ENCODE data around the gene LCN1. TPM values are rescaled to one million over a fixed set of nuclear protein-coding genes. Genes with fewer than 3 reads are reported as not detected.

LCN1 gene
- total and polyA plus RNA-seq, 2 of the 8 experiments (the other 6 are each of a cell fraction or from before 2014, with no cell fraction given): not detected

GRCh38 chr9:135479469-135480052 lies 41.7 kb upstream of the LCN1 start, which contains the start of gene PPP1R26:
Gene PPP1R26, plus strand, starts transcription at chr9:135479782. Its CDS starts 4,729 bp downstream, at chr9:135484511.
- TF ChIP-seq SAP30 (IDR thresholded peaks at IDR 0.05; ENCODE audit: insufficient read depth, insufficient replicate concordance, low read length) (no peak), TEAD4 (IDR thresholded peaks at IDR 0.05; ENCODE audit: low read depth, low read length) (no peak), E2F6 (IDR thresholded peaks at IDR 0.05) (no peak), BCL11A (IDR thresholded peaks at IDR 0.05; ENCODE audit: low read depth in 2 of 2, low read length in 2 of 2) (no peak)
- no peak within 1 kb of the TSS for H2BK15ac ChIP-seq (ENCODE audit: low read length)
- POLR2A ChIA-PET (ENCODE audit: partially characterized antibody): interaction anchor here (0.9 to 2.0 kb wide), 5 partner anchors 19 to 26 kb away, joined by 3 to 17 read pairs (median 4); partner anchors contain the start of gene MRPS2
- no peak for DNase-seq (ENCODE audit: low read depth in 1 of 2, low spot score in 2 of 2)
- peak within 1 kb of the TSS; percentile 49 for H4K5ac ChIP-seq (ENCODE audit: insufficient read length, low read depth, low read length)
- no CpG with 5 or more reads among the region's 103 CpGs for WGBS, 2 experiments (ENCODE audit: extremely low coverage in 1 of 2, insufficient coverage in 1 of 2, insufficient read length in 1 of 2, insufficient replicate concordance in 2 of 2, low coverage in 1 of 2, low lambda C conversion rate in 2 of 2, missing lambda C conversion rate in 1 of 2)
- peak within 1 kb of the TSS; percentile 51 for H4K8ac ChIP-seq (ENCODE audit: extremely low read depth, insufficient read depth, low read length)
- peaks cover 7% of the 10 kb centered on the region; the same call in 1 of the 2 replicates for H3K23me2 ChIP-seq (ENCODE audit: low read depth, low read length)
- H3K4ac ChIP-seq (replicated peaks; ENCODE audit: insufficient read length, low read depth, low read length): no peak within 1 kb of the TSS
- H3K56ac ChIP-seq (replicated peaks; ENCODE audit: insufficient read length, low read depth, low read length): peak within 1 kb of the TSS; percentile 25
- peak within 1 kb of the TSS; percentile 32 for H3K18ac ChIP-seq (ENCODE audit: extremely low read depth, low read length)
- no peak within 1 kb of the TSS for H2BK120ac ChIP-seq (replicated peaks; ENCODE audit: low read depth, low read length)
- H2BK5ac ChIP-seq (ENCODE audit: low read depth, low read length): 0 out of 2 replicates have a peak within 1 kb of the TSS, but pooled peaks have one; percentile 24
- no peak within 1 kb of the TSS for H3K14ac ChIP-seq (ENCODE audit: insufficient read length)
- peaks cover 0 to 8% (median 3%) of the 10 kb centered on the region in 4 experiments; a peak in 6 of 7 replicates for H3K4me1 ChIP-seq (replicated peaks in 1 of 4; ENCODE audit: control insufficient read depth in 3 of 4, insufficient read depth in 4 of 4, low read length in 3 of 4)
- no peak within 1 kb of the TSS for H2BK12ac ChIP-seq (ENCODE audit: low read depth, low read length)
- H3K27me3 ChIP-seq (replicated peaks in 1 of 4; ENCODE audit: control insufficient read depth in 3 of 4, extremely low read depth in 1 of 4, insufficient read depth in 3 of 4, low read length in 3 of 4): no peaks in the 10 kb centered on the region
- no peak within 1 kb of the TSS for H3K23ac ChIP-seq (ENCODE audit: insufficient read length)
- H4K20me1 ChIP-seq (replicated peaks in 1 of 2; ENCODE audit: control insufficient read depth in 1 of 2, insufficient read depth in 2 of 2, low read length in 2 of 2): peaks cover 5 to 6% of the 10 kb centered on the region in 2 experiments
- FAIRE-seq: no peak
- H3K36me3 ChIP-seq (ENCODE audit: control insufficient read depth in 2 of 4, insufficient read depth in 4 of 4, low read length in 3 of 4): peaks cover 9 to 13% (median 11%) of the 10 kb centered on the region in 4 experiments
- H2AK5ac ChIP-seq (ENCODE audit: low read depth, low read length): no peak within 1 kb of the TSS
- H3K4me3 ChIP-seq (ENCODE audit: extremely low read depth in 1 of 4, insufficient read depth in 2 of 4, low read depth in 3 of 4, low read length in 4 of 4): peak within 1 kb of the TSS; percentile 65 to 93 (median 80)
- peak within 1 kb of the TSS; percentile 81 for H4K91ac ChIP-seq (replicated peaks; ENCODE audit: insufficient read length, low read length)
- H3K4me2 ChIP-seq (ENCODE audit: insufficient read depth in 1 of 2, low read depth in 2 of 2, low read length in 2 of 2): peak within 1 kb of the TSS; percentile 83 to 87
- CTCF ChIA-PET (ENCODE audit: partially characterized antibody): interaction anchor here (1.2 to 2.4 kb wide), 2 partner anchors 40 to 392 kb away, joined by 4 to 13 read pairs; partner anchors contain the start of gene OLFM1
- peaks cover 4% of the 10 kb centered on the region for H3K79me1 ChIP-seq (ENCODE audit: low read depth, low read length)
- no peak within 1 kb of the TSS for H2AFZ ChIP-seq (ENCODE audit: low read length)
- no peak within 1 kb of the TSS for H2BK20ac ChIP-seq (ENCODE audit: low read length)
- peaks cover 3 to 20% of the 10 kb centered on the region in 2 experiments; a peak in 2 of 4 replicates for H3K79me2 ChIP-seq (ENCODE audit: control insufficient read depth in 1 of 2, insufficient read depth in 2 of 2, low read length in 2 of 2)
- H3K9me3 ChIP-seq (ENCODE audit: insufficient read depth in 2 of 2, low read depth in 1 of 2, low read length in 1 of 2): no peaks in the 10 kb centered on the region
- H3K27ac ChIP-seq (ENCODE audit: low read depth, low read length): no peak within 1 kb of the TSS; the same call in 1 of the 2 replicates
- H3K9ac ChIP-seq (replicated peaks in 1 of 4; ENCODE audit: extremely low read depth in 1 of 4, low read depth in 3 of 4, low read length in 3 of 4): peak within 1 kb of the TSS; percentile 12 to 73 (median 54); a peak in 6 of 7 replicates

Data from H1 (cell line).